Suppressor macrophage (primary cell): Measurements from ENCODE around the gene RAE1.

ENCODE experiments used
- DNase-seq, 4 experiments: peaks; one replicate each; pipeline ENCODE4 v3.0.0-alpha.2; 2020 to 2022

RAE1 gene

GRCh38 chr20:57400821-57401564 is 49.9 kb downstream of the RAE1 start:
- no peak for DNase-seq

- DNase-seq, result no peak
Measured at GRCh38 chr20:57401565-57401918, 50.5 kb downstream of the RAE1 start.

GRCh38 chr20:57402206-57403125 is 51.4 kb downstream of the RAE1 start:
- DNase-seq, result no peak

GRCh38 chr20:57403216-57403615 is 52.2 kb downstream of the RAE1 start:
- no peak for DNase-seq

- DNase-seq, result no peak
Measured at GRCh38 chr20:57404006-57404405, 53.0 kb downstream of the RAE1 start.

- no peak for DNase-seq
Measured at GRCh38 chr20:57404419-57405072, 53.5 kb downstream of the RAE1 start.

- no peak for DNase-seq
Measured at GRCh38 chr20:57405236-57406016, 54.4 kb downstream of the RAE1 start.

GRCh38 chr20:57407541-57407956 is 56.5 kb downstream of the RAE1 start:
- no peak for DNase-seq

GRCh38 chr20:57408131-57408530 is 57.1 kb downstream of the RAE1 start:
- DNase-seq, result no peak

- no peak for DNase-seq
Measured at GRCh38 chr20:57408536-57409233, 57.6 kb downstream of the RAE1 start.

- no peak for DNase-seq
Measured at GRCh38 chr20:57409316-57409671, 58.2 kb downstream of the RAE1 start.

- DNase-seq, result no peak
Measured at GRCh38 chr20:57409672-57410397, 58.8 kb downstream of the RAE1 start.

- no peak for DNase-seq
Measured at GRCh38 chr20:57410398-57410920, 59.4 kb downstream of the RAE1 start.

GRCh38 chr20:57410924-57411323 is 59.9 kb downstream of the RAE1 start:
- DNase-seq, result no peak

- DNase-seq, result no peak
Measured at GRCh38 chr20:57411406-57412283, 60.6 kb downstream of the RAE1 start.

- DNase-seq, result no peak
Measured at GRCh38 chr20:57412347-57413029, 61.4 kb downstream of the RAE1 start.

GRCh38 chr20:57413986-57414385 is 62.9 kb downstream of the RAE1 start:
- DNase-seq, result no peak

GRCh38 chr20:57414867-57415592 is 64.0 kb downstream of the RAE1 start:
- DNase-seq, result peak in 3 of 4 experiments; percentile 31 to 42 (median 35)

- DNase-seq, result no peak
Measured at GRCh38 chr20:57415771-57416170, 64.7 kb downstream of the RAE1 start.
